GM10266 (cell line): Measurements from ENCODE around the gene S100A12.
"Not testable (repeated sequence)": the region's sequence is repeated elsewhere in the genome, so short reads cannot be mapped to it uniquely, and the experiment has no call there.

ENCODE experiments used
- DNase-seq: peaks from one replicate; pipeline ENCODE4 v3.0.0; 2012; ENCODE audit errors: extremely low spot score
- CTCF ChIP-seq: IDR thresholded peaks from 2 replicates; pipeline ENCODE4 v1.5.1; 2012; ENCODE audit warnings: mild to moderate bottlenecking, low read depth; ENCODE audit not compliant: control insufficient read depth, insufficient read depth; ENCODE audit errors: missing control alignments

Gene S100A12

GRCh38 chr1:153348511-153349362 is 26.7 kb downstream of the S100A12 start, which contains the start of gene PGLYRP4:
PGLYRP4 (minus strand) TSS chr1:153348841; CDS start chr1:153347932, 909 bp downstream.
- no peak for TF ChIP-seq CTCF
- no peak for DNase-seq

DNA sequence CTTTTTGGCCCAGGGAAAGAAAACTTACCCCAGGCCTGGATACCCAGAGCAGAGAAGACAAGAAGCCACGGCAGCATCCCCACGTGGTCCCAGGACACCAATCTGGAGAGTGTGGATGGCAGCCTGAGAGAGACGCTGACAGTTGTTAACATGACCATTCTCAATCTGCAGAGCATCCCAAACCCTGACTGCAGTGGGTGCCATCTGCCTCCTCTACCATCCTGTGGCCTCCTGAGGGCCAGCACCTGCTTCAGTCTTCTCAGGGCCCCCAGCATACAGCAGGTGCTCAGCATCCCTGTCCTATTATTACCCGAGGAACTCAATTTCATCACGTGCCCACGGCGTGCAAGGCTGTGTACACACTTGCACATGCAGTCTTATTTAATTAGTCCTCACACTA is 27.6 kb downstream of the S100A12 start:
- TF ChIP-seq CTCF, result no peak
- DNase-seq, result no peak

GRCh38 chr1:153347049-153347448 is 28.4 kb downstream of the S100A12 start:
- not testable (repeated sequence) for DNase-seq

DNA sequence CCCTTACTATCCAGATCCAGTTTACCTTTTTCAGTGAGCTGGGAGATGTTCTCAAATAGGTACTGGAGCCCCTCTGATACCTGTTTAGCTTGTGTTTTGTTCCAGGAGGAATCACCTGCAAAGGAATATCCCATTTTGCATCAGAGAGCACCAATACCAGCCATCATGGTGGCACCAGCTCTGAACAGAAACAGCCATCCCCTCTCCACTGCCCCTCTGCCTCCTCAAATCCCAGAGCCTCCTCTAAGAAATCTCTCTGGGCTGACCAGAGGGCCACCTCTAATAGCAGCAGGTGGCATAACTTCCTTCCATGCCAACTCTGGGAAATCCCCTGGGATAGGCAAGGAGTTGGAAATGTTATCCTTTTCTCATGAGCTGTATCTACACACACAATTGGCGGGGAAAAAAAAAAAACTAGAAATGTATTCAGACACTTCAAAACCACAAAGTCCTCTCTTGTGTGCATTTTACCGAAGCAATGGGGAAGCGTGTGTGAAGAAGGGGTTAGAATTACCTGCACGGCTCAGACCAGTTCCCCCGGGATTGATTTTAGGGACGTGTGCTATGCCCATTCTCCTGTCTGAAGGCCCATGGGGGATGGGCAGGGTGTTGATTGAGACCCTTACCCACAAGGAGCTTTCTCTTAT is 29.2 kb downstream of the S100A12 start:
- no peak for TF ChIP-seq CTCF
- no peak for DNase-seq

- TF ChIP-seq CTCF, result no peak
- no peak for DNase-seq
Observed at GRCh38 chr1:153345187-153346076, 30.0 kb downstream of the S100A12 start.

DNA sequence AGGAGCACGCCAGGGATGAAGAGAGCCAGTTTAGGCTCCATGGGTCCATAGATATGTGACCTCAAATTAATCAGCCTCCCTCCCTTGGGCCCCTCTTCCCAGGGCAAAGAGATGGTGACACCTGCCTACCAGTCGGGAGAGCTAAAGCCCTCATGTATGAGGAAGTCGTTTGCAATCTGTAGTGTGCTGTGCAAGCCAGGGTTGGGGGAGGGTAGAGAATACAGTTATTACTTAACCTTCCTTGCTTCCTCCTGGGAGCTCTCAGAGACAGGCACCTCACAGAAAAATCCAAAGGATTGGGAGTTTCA is 30.7 kb downstream of the S100A12 start:
- no peak for DNase-seq

More for the DNA sequence above, 30.7 kb downstream of the S100A12 start:
- no peak for TF ChIP-seq CTCF
